H1 (cell line): ENCODE results near the gene ENPP3. TPM values are rescaled to one million over a fixed set of nuclear protein-coding genes. Genes with fewer than 3 reads are reported as not detected.

Experiments
- E2F6 ChIP-seq: IDR thresholded peaks from 2 replicates; pipeline ENCODE4 v1.6.1; 2012; ENCODE audit warnings: inconsistent platforms
- POLR2AphosphoS5 ChIP-seq: IDR thresholded peaks from 2 replicates; pipeline ENCODE4 v1.6.1; 2011; ENCODE audit warnings: low read depth, low read length
- RXRA ChIP-seq: IDR thresholded peaks from 2 replicates; pipeline ENCODE4 v1.6.1; 2011; ENCODE audit warnings: low read depth, mild to moderate bottlenecking, low read length, moderate library complexity; ENCODE audit not compliant: insufficient read depth
- polyA plus RNA-seq, 7 experiments: library from polyadenylated mRNA; depleted of rRNA in 3 of 7; stranded (reverse) in 5 of 7; unstranded in 2 of 7; fragments of >200 nt in 5 of 7; fragments of 200-250 nt in 2 of 7; gene quantifications; 1 replicate in 5 of 7; 2 replicates in 1 of 7; 4 replicates in 1 of 7; pipeline versions ENCODE4 v1.2.1 to v1.2.3, GENCODE V29; 2011 to 2013; ENCODE audit warnings: missing spikeins in 2 of 7, mixed read lengths in 2 of 7
- total RNA-seq: library from RNA; stranded (reverse); fragmentation: NEBNext Ultra II Directional; extraction: Animal tissue kit (Norgen Biotek cat#: 25700); gene quantifications from 2 replicates; pipeline ENCODE4 v1.2.1, GENCODE V29; 2021

ENPP3 gene
- total and polyA plus RNA-seq, 2 of the 8 experiments (the other 6 are each of a cell fraction or from before 2014, with no cell fraction given), result 0.11 TPM; not detected in 1

DNA sequence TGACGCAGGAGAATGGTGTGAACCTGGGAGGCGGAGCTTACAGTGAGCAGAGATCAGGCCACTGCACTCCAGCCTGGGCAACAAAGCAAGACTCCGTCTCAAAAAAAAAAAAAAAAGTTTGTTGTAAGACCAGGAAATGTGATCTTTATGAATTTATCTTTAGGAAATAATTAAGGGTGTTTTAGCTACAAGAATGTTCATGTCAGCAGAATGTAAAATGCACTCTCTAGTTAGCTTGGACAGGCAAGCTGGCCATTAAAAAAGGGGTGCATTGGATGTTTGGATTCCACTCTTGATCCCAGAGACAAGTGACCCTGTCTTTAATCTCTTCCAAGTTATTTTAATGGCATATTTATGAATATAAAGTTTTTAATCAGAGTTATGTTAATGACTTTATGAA lies 19.6 kb downstream of the ENPP3 start (continued):
- TF ChIP-seq RXRA (no peak), POLR2AphosphoS5 (no peak), E2F6 (no peak)
